ENCODE results near the gene CPNE4.

The CPNE4 gene

DNA sequence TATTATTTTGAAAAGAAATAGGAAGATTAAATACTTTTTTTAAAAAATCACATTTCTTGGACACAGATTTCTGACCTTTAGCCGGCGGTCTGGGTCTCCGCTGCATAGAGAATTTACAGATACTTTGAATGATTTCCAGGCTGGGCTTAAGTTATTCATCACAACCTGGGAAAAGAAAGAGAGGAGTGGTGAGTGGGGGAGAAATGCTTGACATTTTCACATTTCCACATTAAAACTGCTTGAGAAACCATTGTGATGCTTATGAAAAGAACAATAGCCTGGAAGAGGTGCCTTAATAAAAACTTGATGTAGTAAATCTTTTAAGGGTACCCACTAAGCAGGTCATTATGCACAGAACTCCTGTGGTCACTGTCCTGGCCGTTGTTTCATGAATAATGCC is 365.2 kb downstream of the CPNE4 start:
- no peak for DNase-seq

DNA sequence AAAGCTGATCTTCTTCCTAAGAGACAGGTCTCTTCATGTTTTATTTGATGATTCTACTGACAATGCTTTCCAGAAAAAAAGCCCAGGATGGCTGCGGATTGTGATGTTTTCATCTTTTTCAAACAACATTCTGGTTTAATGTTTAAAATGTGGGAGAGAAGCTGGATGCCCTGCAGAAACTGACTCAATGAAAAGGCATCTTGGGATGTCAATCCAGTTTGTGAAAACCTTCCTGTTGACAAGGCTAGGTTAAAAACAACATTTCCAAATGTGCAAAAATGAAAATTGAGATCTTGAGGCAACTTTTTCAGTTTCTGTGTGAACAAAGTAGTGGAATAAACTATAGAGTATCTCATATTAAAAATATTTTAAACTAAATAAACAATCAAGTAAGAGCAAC is 376.0 kb downstream of the CPNE4 start:
- DNase-seq, result no peak

DNA sequence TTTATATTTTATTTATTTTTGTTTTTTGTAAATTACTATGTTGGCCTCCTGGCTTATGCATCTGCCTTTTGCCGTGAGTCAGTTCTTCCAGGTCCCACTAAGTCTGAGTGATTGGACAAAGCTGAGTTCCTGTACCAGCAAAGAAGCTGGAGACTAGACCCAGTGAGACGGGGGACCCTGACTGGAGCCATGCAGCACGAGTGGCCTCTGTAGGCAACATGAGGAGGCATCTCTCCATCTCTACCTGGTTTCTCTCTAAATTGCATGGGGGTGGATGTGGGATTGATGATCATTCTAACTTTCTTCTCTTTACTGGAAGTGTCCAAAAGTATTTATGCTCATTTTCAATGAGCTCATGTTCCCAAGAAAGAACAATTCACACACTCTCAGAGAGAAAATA is 376.7 kb downstream of the CPNE4 start:
- DNase-seq, result no peak

DNA sequence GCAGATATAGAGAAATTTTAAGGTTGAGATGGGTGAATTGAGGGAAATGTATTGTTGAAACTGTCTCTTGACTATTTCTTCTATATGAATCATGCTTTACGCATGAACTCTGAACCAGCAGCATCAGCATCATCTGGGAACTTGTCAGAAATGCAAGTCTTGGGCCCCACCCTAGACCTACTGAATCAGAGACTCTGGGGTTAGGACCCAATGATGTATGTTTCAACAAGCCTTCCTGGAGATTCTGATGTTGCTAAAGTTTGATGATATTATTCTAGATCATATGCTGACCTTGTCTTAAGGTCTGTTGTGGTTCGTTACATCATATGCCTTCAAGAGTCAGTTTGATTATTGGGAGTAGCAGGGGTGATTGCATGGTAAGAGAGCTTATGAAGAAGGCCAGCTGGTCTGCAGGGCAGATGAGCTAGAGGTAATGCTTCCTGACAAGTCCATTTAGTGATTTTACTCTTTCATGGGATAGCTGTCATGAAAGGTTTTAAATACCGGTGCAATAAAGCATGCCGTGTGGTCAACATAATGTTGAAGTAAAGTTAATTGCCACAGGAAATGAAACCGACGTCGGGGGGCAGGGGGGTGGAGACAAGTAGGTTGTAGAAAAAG is 379.6 kb downstream of the CPNE4 start:
- no peak for DNase-seq

DNA sequence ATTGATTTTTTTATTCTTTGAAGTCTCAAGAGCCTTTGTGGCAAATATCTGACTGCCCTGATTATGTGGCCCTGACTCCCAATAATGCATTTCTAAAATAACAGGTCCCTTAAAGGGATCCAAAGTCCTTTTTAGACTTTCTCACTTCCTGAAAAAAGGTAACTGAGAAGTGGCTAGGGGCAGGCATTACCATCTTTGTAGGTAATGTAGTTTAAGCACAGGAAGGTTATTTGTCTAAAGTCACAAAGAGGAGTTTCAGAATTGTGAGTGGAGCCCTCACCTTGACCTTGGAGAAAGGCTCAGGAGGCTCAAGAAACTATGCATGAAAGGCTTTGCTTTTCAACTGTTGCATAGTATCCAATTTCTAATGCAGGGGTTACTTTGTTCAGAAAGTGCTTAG is 389.2 kb downstream of the CPNE4 start:
- DNase-seq, result no peak

DNA sequence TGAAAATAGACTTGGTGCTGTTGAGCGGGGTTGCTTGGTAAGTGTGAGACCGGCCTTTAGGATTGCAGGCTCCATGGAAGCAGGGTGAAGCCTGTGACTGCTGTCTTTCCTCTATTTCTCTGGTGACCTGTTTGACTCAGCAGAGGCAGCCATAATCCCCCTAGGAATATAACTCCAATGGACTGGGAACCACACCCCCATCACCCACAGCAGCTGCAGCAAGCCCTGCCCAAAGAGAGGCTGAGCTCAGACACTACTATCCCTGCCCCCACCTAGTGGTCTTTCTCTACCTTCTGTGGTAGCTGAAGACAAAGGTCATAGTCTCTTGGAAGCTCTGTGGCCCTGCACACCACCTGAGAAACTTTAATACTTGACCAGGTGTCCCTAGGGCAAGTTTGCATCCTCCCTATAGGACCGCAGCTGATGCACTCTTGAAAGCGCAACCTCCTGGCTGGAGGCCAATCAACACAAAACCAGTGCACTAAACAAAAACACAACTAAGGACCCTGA is 398.5 kb downstream of the CPNE4 start:
- no peak for DNase-seq

DNA sequence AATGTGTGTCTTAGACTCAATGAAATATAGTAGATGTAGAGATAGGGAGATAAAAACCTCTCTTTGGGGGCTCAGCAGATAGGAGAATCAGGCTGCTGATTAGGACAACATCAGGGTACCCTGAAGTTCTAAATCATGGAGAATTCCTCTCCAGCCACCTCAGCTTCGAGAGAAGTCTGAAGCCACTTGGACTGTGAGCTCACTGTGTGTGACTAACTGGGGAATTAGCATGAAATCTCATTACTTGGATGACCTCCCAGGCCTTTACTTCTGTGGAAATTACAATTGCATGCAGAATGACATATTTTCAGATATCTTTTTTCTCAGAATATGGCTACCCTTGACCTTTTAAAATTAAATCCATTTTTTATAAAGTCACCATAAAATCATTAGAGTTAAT is 404.0 kb downstream of the CPNE4 start:
- DNase-seq, result no peak

DNA sequence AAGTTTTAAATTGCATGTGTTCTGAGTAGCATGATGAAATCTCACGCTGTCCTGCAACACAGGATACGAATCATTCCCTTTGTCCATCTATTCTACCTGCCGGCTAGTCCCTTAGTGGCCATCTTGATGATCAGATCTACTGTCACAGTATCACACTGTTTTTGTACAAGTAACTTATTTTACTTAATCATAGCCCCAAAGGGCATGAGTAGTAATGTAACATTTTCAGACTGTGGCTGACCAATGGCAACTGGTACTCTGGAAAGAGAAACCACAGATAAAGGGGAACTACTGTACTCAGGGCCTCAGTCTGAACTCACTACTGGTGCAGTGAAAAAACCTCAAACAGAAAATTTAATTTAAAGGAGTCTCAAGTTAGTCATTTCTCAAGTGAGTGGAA is 404.7 kb downstream of the CPNE4 start:
- DNase-seq, result no peak

DNA sequence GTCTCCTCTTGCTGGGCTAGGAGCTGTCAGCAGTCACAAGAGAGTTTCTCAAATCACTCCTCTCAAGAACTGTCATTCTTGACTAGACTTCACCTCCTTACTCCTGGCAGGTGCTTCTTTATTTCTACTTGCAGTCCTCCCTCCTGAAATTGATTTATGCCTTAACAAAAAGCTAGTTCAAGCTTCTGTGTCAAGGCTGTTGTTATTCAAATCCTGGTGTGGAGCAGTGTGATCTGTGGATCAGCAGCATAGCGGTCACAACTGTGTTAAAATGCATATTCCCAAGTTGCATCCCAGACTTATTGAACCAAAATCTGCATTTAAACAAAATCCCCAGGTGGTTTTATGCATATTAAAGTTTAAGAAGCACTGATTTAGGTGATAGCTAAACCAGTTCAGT is 411.4 kb downstream of the CPNE4 start:
- DNase-seq, result no peak

DNA sequence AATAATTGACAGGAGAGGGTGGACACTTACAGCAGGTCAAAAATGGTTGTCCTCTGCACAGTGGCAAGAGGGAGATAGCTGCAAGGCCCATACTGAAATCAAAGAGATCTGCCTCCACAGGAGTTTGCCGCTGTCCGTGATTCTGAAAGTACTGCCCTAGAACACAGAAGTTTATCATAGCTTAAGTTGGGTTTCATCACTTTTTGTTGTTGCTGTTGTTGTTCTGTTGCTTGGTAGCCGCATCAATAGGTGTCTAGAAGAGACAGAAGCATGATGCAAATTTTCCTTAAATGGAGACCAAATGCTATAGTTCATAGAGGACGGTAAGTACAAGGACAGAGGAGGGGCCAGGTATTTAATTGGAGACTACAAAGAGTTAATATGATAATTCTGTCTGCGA is 412.1 kb downstream of the CPNE4 start:
- no peak for DNase-seq

DNA sequence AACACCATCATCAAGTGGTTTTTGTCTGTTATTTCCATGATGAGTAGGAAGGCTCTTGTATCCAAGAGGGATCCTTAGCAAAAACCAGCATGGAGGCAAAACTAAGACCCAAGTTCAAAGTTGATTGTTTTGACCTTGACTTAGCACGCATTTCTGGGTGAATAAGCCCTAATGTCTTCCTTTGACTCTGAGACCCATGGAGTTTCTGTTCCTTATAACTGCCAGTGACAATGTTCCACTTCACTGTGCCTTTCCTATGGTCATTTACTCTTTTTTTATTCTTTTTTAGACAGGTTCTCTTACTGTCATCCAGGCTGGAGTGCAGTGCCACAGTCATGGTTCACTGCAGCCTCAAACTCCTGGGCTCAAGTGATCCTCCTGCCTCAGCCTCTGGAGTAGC is 413.8 kb downstream of the CPNE4 start:
- DNase-seq, result no peak

DNA sequence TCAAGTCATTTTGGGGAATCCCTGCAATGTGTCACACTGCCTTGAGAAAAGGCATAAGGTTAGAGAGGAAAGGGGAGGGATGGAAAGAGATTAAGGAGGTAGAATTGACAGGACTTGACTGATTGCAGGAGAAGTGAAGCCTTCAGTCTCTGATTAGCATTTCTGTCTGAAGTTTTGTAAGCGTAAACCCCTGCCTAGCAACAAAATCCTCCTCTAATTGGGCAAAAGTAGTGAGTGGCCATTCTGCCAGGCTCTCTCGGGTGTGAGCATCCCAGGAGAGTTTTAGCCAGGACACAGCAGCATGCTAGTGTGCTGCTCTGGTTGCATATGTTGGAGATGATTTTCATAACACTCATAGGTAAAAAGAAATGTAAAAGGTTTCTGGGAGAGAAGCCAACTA is 415.0 kb downstream of the CPNE4 start:
- no peak for DNase-seq

DNA sequence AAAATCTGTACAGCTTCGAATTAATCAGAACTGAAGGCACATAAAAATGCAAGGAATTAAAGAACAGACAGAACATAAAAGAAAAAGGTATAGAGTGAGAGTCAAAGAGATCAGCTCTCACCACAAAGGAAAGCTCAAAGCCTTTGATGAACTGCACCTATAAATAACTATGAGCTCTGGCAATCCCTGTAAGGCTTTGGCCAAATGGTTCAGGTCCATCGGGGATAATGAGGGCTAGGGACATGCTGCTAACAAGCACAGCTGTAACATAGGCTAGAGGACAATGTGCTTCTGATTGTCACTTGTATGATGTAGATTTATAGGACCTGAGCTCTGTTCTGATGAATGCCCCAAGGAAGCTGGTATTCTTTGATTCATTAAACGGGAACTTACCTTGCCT is 418.1 kb downstream of the CPNE4 start:
- no peak for DNase-seq

DNA sequence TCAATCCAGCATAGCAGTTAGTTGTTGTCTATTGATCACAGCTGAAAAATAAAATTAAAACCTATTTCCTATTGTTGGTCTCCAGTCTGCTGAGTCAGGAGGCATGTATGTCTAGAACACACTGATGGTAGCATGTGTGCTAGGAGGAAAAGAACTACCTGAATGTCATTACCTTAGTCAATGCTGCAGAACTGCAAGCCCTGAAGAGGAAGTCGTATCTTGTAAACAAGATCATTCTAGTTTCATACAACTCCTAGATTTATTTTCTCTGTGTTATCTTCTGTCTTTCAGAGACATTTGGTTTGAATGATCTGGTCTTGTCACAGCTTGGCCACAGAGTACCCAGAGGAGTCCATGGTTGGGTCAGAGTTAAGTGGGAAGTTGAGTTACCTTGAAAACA is 422.1 kb downstream of the CPNE4 start:
- no peak for DNase-seq

DNA sequence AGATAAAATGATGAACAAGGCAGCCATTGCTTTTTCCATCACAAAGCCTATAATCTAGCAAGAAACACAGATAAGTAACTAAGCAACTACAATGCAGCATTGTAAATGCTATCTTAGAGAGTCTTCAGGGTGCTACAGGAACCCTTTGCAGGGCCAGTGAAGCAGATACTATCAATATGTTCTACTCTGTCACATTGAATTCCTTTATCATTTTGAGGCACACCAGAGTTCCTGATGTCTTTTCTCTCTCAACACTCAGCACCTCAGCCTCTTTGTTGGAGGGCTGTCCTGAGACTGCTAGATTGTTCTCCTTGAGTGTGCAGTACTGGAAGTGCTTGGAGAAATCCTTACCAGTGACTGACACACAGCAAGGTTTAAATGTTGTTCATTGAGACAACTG is 424.6 kb downstream of the CPNE4 start:
- DNase-seq, result no peak

DNA sequence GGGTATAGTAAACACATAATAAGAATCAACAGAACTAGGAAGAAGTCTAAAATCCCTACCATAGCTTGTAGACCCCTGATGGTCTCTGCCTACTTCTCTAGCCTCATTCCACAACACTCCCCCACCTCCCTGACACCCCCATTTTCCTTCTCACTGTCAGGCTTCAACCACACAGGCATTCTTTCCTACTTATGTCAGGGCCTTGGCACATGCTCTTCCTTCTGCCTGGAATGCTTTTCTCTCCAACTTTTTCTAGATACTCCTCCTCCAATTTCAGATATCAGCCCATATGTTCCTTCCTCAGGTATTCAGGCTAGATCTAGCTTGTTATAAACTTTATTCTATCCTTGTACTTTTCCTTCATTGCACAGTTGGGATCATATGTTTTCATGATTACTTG is 426.1 kb downstream of the CPNE4 start:
- no peak for DNase-seq

DNA sequence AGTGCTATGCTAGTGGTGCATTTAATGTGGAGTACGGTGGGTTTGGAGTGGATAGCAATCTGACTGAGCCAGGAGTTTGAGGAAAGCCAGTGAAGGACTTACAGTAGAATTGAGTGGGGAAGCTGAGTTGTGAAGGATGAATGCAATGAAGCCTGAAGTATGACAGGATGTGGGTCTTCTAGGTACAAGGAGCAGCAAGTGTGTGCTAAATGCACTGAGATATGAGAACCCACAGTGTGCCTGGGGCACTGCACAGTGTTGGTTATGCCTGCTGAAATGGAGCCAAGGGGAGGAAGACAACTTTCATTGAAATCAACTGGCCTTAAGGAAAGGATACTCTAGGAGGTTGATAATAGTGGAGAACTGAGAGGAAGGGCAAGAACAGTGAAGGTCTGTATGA is 426.5 kb downstream of the CPNE4 start:
- DNase-seq, result no peak

DNA sequence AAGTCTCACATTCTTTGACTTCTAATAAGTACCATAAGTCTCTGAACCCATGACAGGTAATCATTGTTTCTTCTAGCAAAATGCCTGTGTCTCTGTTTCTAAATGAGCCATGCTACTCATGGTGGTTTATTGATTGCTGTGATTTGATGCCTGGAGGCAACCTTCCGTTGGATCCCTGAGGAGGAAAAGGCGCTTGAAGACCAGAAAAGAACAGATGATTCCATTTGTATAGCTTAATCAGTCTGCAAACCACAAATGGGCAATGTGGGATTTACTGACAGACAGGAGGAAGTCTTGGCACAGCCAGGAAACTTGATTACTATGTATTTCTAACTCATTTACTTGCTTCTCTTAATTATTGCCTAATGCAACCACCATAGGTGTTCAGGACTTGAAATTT is 428.9 kb downstream of the CPNE4 start:
- DNase-seq, result no peak

DNA sequence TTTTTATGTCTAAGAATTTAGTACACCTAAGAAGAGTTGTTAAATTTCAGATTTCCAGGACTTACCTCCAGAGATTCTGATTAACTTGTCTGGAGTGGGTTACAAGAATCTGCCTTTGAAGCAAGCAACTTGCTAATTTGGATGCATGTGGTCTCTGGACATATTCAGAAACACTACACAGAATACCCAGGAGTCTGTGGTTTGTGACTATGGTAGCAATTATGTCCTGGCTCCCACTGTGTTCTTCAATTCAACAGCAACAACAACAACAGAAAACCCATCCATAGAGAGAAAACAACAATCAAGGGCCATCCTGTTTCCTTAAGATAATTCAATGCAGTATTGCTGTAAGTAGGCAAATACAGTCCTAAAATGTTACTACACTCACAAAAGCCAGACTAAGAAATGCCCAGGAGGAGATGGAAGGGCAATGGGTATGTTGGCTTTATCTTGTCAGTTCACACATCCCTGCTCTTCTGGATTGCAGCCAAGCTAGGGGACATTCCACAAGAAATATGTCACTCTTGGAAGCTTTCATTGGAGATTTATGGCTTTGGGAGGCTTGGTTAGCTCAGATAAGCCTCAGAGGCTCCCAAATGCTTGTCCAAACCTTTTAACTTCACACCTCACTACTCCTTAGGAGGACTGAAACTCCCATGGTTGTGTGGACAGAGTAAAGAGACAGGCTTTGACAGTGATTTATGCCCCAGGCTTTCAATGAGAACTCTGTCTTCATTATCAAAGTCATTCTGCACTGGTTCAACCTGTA is 432.6 kb downstream of the CPNE4 start:
- no peak for DNase-seq

DNA sequence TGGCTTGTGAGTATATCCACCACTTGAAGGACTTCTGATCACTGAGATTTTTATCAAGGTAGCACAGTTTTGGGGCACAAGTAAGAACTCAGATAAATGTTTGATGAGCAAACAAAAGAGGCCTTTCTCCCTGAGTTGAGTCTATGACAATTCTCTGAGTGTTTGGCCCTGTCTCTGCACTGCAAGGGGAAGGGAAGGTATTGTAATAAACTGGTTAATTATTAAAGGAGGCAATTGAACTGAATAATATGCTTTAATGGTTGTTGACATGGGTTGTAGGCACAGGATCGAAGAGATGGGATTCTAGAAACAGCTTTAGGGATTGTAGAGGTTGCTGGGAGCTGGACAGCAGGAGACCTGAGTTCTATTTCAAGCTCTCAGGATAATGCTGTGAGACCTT is 437.0 kb downstream of the CPNE4 start:
- DNase-seq, result no peak

DNA sequence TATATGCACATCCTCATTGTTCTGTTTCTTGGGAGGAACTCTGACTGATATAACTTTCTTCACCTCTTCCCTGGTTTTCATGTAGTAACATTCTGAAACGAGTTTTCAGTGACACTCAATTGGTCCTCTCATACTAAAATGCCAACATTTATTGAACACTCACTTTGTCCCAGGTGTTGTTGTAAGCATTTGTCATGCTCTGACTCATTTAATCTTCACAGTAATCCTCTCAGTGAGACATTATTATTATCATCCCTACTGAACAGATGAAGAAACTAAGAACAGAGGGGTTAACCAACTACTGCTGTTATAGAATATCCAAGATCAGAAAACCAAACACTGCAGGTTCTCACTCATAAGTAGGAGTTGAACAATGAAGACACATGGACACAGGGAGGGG is 437.9 kb downstream of the CPNE4 start:
- no peak for DNase-seq

DNA sequence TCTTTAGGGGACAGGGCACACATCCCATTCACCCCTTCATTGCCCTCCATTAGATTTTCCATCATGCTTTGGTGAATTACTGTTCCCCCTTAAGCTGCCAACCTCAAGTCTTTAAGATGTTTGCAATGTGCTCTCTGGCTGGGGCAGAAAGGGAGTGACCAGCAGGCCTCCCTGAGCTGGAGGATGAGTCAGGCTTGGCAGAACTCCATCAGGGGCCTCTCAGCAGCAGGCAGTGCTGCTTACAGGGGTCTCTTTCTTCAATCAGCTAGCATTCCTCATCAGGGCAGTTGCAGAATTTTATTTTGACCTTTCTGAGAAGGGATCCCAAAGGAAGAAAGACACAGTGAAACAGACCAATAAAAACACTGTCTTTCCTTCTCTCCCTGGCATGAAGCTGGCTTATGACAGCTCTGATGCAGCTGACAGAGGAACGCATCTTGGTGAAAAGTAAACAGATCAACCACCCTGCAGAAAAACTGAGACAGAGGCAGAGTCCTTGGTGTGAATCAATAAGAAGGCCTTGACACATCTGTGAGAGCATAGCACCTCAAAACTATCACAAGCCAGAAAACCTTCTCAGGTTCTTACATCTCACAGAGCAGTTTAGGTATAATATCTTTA is 443.3 kb downstream of the CPNE4 start:
- DNase-seq, result no peak

DNA sequence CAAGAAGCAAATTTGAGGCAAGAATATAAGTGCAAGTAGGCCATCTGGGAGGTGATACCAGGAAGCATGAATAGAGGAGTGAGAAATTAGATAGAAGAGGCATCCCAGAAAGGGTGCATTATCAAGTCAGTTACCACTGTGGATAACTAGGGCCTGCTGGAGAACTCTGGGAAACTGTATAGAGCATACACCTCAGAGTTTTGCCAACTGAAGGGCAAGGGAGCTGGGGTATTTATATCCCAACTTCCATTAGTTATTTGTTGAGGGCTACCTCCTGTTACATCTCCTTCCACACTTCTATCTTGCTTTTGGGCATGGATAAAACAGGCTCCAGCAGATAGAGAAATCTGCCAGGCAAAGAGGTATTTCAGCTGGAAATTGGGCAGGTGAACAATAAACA is 448.5 kb downstream of the CPNE4 start:
- no peak for DNase-seq

DNA sequence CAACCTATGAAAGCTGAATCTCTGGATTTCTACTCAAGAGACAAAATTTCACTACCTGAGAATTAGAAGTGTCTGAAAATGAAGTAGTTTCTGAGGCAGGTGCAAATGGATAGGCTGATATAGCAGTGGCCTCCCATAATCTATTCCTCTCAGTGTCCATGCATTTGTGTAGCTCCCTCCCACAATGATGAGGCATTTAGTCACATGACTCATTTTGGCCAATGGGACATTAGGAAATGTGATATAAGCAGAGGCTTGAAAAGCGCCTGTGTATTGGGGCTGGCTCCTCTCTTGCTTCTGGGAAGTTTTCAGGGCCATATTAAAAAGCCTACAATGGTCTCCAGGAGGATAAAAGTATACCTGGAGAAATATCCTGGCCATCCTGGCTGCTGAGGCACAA is 452.4 kb downstream of the CPNE4 start:
- DNase-seq, result no peak

Data from activated CD4-positive, alpha-beta T cell treated with anti-CD3 and anti-CD28 coated beads for 1 hour (primary cell).